ENCODE results near the gene PPP6R2. TPM values are rescaled to one million over a fixed set of nuclear protein-coding genes. Genes with fewer than 3 reads are reported as not detected.
"Not testable (repeated sequence)": the region's sequence is repeated elsewhere in the genome, so short reads cannot be mapped to it uniquely, and the experiment has no call there.

The PPP6R2 gene
- total RNA-seq, 1 donor from 2014 or later, result 62.8 TPM

GRCh38 chr22:50403701-50404101, 60.6 kb downstream of the PPP6R2 start:
- no peak overlapping the region for H3K27ac Mint-ChIP-seq
- H3K9me3 Mint-ChIP-seq, result no peaks in the 10 kb centered on the region
- no peaks in the 10 kb centered on the region for H3K27me3 Mint-ChIP-seq
- TF ChIP-seq CTCF (conservative IDR thresholded peaks at IDR 0.05), result no peak
- no peak overlapping the region for H3K4me3 Mint-ChIP-seq
- H3K36me3 Mint-ChIP-seq, result peaks cover 14% of the 10 kb centered on the region
- peaks cover 8% of the 10 kb centered on the region for H3K4me1 Mint-ChIP-seq (ENCODE audit: unreplicated experiment)
- no peak for DNase-seq (ENCODE audit: extremely low spot score, unreplicated experiment)

GRCh38 chr22:50406416-50407170, 63.5 kb downstream of the PPP6R2 start:
- Mint-ChIP-seq H3K4me1 (ENCODE audit: unreplicated experiment) (peaks cover 8% of the 10 kb centered on the region), H3K27ac (peak overlapping the region; percentile 56), H3K4me3 (no peak overlapping the region), H3K27me3 (no peaks in the 10 kb centered on the region), H3K36me3 (peaks cover 6% of the 10 kb centered on the region), H3K9me3 (no peaks in the 10 kb centered on the region)
- no peak for TF ChIP-seq CTCF (conservative IDR thresholded peaks at IDR 0.05)
- DNase-seq (ENCODE audit: extremely low spot score, unreplicated experiment), result no peak

- H3K4me3 Mint-ChIP-seq, result no peak overlapping the region
- no peaks in the 10 kb centered on the region for H3K27me3 Mint-ChIP-seq
- no peak overlapping the region for H3K27ac Mint-ChIP-seq
- H3K36me3 Mint-ChIP-seq, result peaks cover 6% of the 10 kb centered on the region
- TF ChIP-seq CTCF (conservative IDR thresholded peaks at IDR 0.05), result no peak
- no peaks in the 10 kb centered on the region for H3K9me3 Mint-ChIP-seq
- no peak for DNase-seq (ENCODE audit: extremely low spot score, unreplicated experiment)
- H3K4me1 Mint-ChIP-seq (ENCODE audit: unreplicated experiment), result peaks cover 5% of the 10 kb centered on the region
Observed at GRCh38 chr22:50408311-50408710, 65.2 kb downstream of the PPP6R2 start.

GRCh38 chr22:50408954-50409353, 65.8 kb downstream of the PPP6R2 start:
- H3K9me3 Mint-ChIP-seq; H3K4me3 Mint-ChIP-seq; H3K27ac Mint-ChIP-seq; H3K36me3 Mint-ChIP-seq; H3K27me3 Mint-ChIP-seq; DNase-seq (ENCODE audit: extremely low spot score, unreplicated experiment); H3K4me1 Mint-ChIP-seq (ENCODE audit: unreplicated experiment): not testable (repeated sequence)

- peaks cover 3% of the 10 kb centered on the region for H3K36me3 Mint-ChIP-seq
- H3K9me3 Mint-ChIP-seq, result no peaks in the 10 kb centered on the region
- no peak overlapping the region for H3K27ac Mint-ChIP-seq
- no peaks in the 10 kb centered on the region for H3K27me3 Mint-ChIP-seq
- no peak overlapping the region for H3K4me3 Mint-ChIP-seq
- H3K4me1 Mint-ChIP-seq (ENCODE audit: unreplicated experiment), result no peaks in the 10 kb centered on the region
- DNase-seq (ENCODE audit: extremely low spot score, unreplicated experiment), result no peak
- no peak for TF ChIP-seq CTCF (conservative IDR thresholded peaks at IDR 0.05)
Observed at GRCh38 chr22:50414476-50415248, 71.5 kb downstream of the PPP6R2 start.

GRCh38 chr22:50415426-50415825, 72.3 kb downstream of the PPP6R2 start:
- H3K4me1 Mint-ChIP-seq (ENCODE audit: unreplicated experiment), result no peaks in the 10 kb centered on the region

More at GRCh38 chr22:50415426-50415825, 72.3 kb downstream of the PPP6R2 start:
- peaks cover 3% of the 10 kb centered on the region for H3K36me3 Mint-ChIP-seq
- DNase-seq (ENCODE audit: extremely low spot score, unreplicated experiment), result no peak
- H3K9me3 Mint-ChIP-seq, result no peaks in the 10 kb centered on the region
- H3K27me3 Mint-ChIP-seq, result no peaks in the 10 kb centered on the region
- H3K4me3 Mint-ChIP-seq, result no peak overlapping the region
- no peak for TF ChIP-seq CTCF (conservative IDR thresholded peaks at IDR 0.05)
- no peak overlapping the region for H3K27ac Mint-ChIP-seq

All from type B pancreatic cell (in vitro differentiated cells).